A673 (cell line): ENCODE data around the gene PALB2. TPM values are rescaled to one million over a fixed set of nuclear protein-coding genes. Genes with fewer than 3 reads are reported as not detected.

ENCODE experiments used
- total RNA-seq: library from RNA; stranded (reverse); gene quantifications from 2 replicates; pipeline ENCODE4 v1.2.3, GENCODE V29; 2021

The PALB2 gene
- total RNA-seq, 1 experiment from 2014 or later = 27.2 TPM

Other genes starting within 250 kb of the PALB2 start
- 33.8 and 40.4 TPM in 2 replicates for gene COG7, start 188.1 kb downstream of the PALB2 start, total RNA-seq
- gene GGA2, start 130.8 kb downstream of the PALB2 start, total RNA-seq = 126 and 142 TPM in 2 replicates
- gene EARS2, start 84.0 kb downstream of the PALB2 start, total RNA-seq = 32.7 and 38.9 TPM in 2 replicates
- gene UBFD1, start 83.6 kb downstream of the PALB2 start, total RNA-seq = 121 and 124 TPM in 2 replicates
- 178 and 184 TPM in 2 replicates for gene NDUFAB1, start 45.0 kb downstream of the PALB2 start, total RNA-seq
- 83.2 and 95.1 TPM in 2 replicates for gene DCTN5, start 156 bp upstream of the PALB2 start, total RNA-seq
- 227 and 234 TPM in 2 replicates for gene PLK1, start 37.6 kb upstream of the PALB2 start, total RNA-seq
- gene ERN2, start 71.9 kb upstream of the PALB2 start, total RNA-seq = not detected in 2 replicates
- gene CHP2, start 113.7 kb upstream of the PALB2 start, total RNA-seq = 0.99 and 1.0 TPM in 2 replicates
- 158 and 171 TPM in 2 replicates for gene PRKCB, start 194.7 kb upstream of the PALB2 start, total RNA-seq